NCI-H2171 (cell line): Measurements from ENCODE around the gene RAB38.

Experiments used
- DNase-seq: peaks from one replicate; lab custom pipeline; 2025; lab: John Stamatoyannopoulos, UW

RAB38 gene

GRCh38 chr11:88103337-88104206, 71.7 kb downstream of the RAB38 start:
- no peak for DNase-seq

GRCh38 chr11:88102598-88102934, 72.7 kb downstream of the RAB38 start:
- no peak for DNase-seq

GRCh38 chr11:88101881-88102597, 73.2 kb downstream of the RAB38 start:
- no peak for DNase-seq

- no peak for DNase-seq
These were observed 75.1 kb downstream of the RAB38 start for GRCh38 chr11:88100151-88100550.

GRCh38 chr11:88098289-88098688, 77.0 kb downstream of the RAB38 start:
- no peak for DNase-seq

- DNase-seq: no peak
These were observed 86.1 kb downstream of the RAB38 start for GRCh38 chr11:88089134-88089533.

- DNase-seq: no peak
These were observed 87.9 kb downstream of the RAB38 start for GRCh38 chr11:88087337-88087736.

GRCh38 chr11:88086297-88086696, 88.9 kb downstream of the RAB38 start:
- DNase-seq: no peak

- DNase-seq: no peak
These were observed 104.8 kb downstream of the RAB38 start for GRCh38 chr11:88070437-88070836.

- no peak for DNase-seq
These were observed 106.2 kb downstream of the RAB38 start for GRCh38 chr11:88068848-88069554.

- DNase-seq: no peak
These were observed 109.2 kb downstream of the RAB38 start for GRCh38 chr11:88066090-88066489.

GRCh38 chr11:88064097-88064705, 111.0 kb downstream of the RAB38 start:
- DNase-seq: no peak
